ENCODE measurements around the gene HOXA11. TPM values are rescaled to one million over a fixed set of nuclear protein-coding genes. Genes with fewer than 3 reads are reported as not detected.

The HOXA11 gene
- total RNA-seq, 4 donors from 2014 or later, result 0.34 to 1.2 (median 0.95) TPM; not detected in 1

DNA sequence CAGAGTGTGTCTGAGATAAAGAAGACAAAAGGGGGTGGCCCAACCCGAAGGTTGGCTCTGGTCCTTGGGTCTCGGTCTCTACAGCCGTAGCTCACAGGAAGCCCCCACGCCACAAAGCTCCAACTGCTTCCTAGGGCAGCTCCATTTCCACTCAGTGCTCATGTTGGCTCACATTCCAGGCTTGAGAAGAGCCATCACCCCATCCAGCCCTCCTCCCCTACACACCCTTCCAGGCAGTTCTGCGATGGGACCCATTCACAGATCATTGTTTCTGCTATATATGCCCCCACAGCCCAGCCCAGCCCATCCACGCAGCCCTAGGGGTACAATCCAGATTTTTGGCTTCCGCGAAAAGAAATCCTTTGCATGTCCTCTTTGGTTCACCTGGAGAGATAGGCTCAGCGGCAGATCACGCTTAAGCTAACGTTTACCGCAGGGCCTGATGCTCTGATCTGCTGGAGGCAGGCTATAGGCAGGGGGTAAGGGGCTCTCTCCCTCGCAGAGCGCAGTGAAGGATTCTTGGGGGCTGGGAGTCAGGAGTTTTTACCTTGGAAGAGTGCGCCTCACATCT is 6.2 kb upstream of the HOXA11 start:
- no peak for TF ChIP-seq POLR2A (IDR thresholded peaks at IDR 0.05)
- no peak for TF ChIP-seq POLR2AphosphoS5 (IDR thresholded peaks at IDR 0.05)
- no peak for TF ChIP-seq CTCF (IDR thresholded peaks at IDR 0.05)
- no peak for TF ChIP-seq EP300 (IDR thresholded peaks at IDR 0.05)
- Histone ChIP-seq H3K27me3 (peaks cover 98% of the 10 kb centered on the region), H3K4me3 (no peak overlapping the region), H3K36me3 (no peaks in the 10 kb centered on the region), H3K9me3 (no peaks in the 10 kb centered on the region), H3K27ac (no peak overlapping the region), H3K4me1 (peaks cover 35% of the 10 kb centered on the region)
- peak; percentile 45 to 63 for DNase-seq (ENCODE audit: low spot score in 2 of 2)
- WGBS, result 88% methylated on average over 15 of the region's 15 CpGs

DNA sequence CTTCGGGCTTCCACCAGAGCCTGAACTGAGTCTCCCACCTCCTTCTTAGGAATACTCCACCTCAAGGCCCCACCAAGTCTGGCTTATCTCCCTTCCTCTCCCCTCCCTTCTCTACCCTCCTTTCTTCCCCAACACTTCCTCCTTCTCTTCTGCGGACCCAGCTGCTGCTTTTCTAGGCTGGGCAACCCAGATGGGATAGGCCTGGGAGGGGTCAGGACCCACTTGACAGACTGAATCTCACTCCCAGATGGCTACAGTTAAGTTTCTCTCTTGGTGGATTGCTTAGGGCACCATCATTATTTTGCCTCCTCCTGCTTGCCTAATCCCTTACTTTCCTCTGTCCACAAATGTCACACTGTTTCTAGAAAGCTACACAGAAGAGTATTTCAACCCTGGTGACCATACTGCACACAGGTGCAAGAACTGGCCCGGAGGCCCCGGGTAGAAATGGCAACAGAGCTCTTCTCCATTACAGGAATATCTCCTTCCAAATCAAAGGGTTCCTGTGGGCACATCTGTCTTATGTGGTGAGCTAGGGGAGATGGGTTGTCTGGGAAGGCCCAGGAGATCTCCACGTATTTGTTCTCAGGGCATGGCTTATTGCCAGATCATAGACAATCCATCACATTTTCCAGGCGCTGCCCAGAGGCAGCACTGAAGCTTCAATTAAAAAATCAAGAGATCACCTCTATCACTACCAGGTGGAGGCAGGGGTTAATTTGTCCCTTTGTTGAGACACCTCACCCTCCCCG is 5.1 kb upstream of the HOXA11 start:
- H3K36me3 ChIP-seq, result no peaks in the 10 kb centered on the region
- peak; percentile 21 to 29 for DNase-seq (ENCODE audit: low spot score in 2 of 2)
- H3K9me3 ChIP-seq, result no peaks in the 10 kb centered on the region
- H3K4me1 ChIP-seq, result peaks cover 45% of the 10 kb centered on the region
- H3K27ac ChIP-seq, result no peak overlapping the region
- H3K27me3 ChIP-seq, result peaks cover 98% of the 10 kb centered on the region
- TF ChIP-seq CTCF (IDR thresholded peaks at IDR 0.05), result no peak
- no peak for TF ChIP-seq EP300 (IDR thresholded peaks at IDR 0.05)
- no peak for TF ChIP-seq POLR2A (IDR thresholded peaks at IDR 0.05)
- TF ChIP-seq POLR2AphosphoS5 (IDR thresholded peaks at IDR 0.05), result no peak
- H3K4me3 ChIP-seq, result no peak overlapping the region
- 75% methylated on average over 7 of the region's 7 CpGs for WGBS

- Histone ChIP-seq H3K27ac (no peak overlapping the region), H3K4me3 (peak overlapping the region; percentile 25), H3K4me1 (peaks cover 53% of the 10 kb centered on the region), H3K9me3 (no peaks in the 10 kb centered on the region), H3K36me3 (no peaks in the 10 kb centered on the region), H3K27me3 (peaks cover 98% of the 10 kb centered on the region)
- WGBS, result 78% methylated on average over 4 of the region's 22 CpGs
- no peak for TF ChIP-seq CTCF (IDR thresholded peaks at IDR 0.05)
- TF ChIP-seq POLR2A (IDR thresholded peaks at IDR 0.05), result no peak
- no peak for TF ChIP-seq POLR2AphosphoS5 (IDR thresholded peaks at IDR 0.05)
- TF ChIP-seq EP300 (IDR thresholded peaks at IDR 0.05), result no peak
- peak; percentile 59 to 74 for DNase-seq (ENCODE audit: low spot score in 2 of 2)
These were observed 4.4 kb upstream of the HOXA11 start for GRCh38 chr7:27189295-27189996.

DNA sequence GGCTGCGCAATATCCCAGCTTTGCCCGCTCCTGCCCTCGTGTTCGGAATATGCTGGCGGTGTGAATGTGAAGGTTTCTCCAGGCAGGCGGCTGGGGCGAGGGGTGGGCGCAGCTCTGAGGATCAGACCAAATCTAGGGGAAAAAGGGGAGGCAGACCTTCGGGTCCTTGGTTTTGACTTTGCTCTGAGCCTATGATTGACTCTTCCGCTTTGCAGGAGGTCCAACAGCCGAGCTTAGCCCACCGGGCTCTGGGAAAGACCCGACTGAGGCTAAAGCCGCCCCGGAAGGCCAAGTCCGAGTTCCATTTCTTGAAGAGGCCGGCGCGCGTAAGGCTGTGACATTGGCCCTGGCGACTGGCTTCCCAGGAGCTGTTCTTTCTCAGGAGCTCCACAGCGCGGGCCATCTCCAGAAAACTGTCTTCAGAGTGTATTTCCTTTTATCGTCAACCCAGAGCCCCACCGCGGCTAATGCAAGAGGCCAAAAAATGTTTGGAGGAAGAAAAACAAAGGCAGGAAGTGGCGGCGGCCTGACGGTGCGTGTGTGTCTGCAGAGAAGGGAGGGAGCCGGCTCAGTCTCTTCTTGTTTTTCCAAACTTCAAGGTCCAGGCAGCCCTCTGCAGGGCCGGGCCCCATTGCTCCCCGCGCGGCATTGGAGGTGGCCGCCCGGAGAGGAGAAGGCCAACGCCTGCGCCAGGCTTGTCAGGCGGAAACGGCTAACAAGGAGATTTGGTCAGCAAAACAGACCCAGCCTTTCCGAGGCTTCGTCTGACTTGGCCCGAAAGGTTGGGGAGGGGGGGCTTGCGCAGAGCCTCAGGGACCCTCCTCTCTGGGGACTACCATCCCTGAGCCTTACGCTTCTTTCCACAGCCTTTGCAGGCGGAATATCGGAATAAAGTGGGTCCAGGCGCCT is 3.6 kb upstream of the HOXA11 start:
- H3K4me3 ChIP-seq, result peak overlapping the region; percentile 25
- H3K27me3 ChIP-seq, result peaks cover 98% of the 10 kb centered on the region
- 38% methylated on average over 46 of the region's 49 CpGs for WGBS
- no peaks in the 10 kb centered on the region for H3K9me3 ChIP-seq
- TF ChIP-seq POLR2AphosphoS5 (IDR thresholded peaks at IDR 0.05), result no peak
- TF ChIP-seq EP300 (IDR thresholded peaks at IDR 0.05), result no peak
- no peak for TF ChIP-seq CTCF (IDR thresholded peaks at IDR 0.05)
- TF ChIP-seq POLR2A (IDR thresholded peaks at IDR 0.05), result no peak
- H3K36me3 ChIP-seq, result no peaks in the 10 kb centered on the region
- H3K27ac ChIP-seq, result no peak overlapping the region
- peak in 1 of 2 donors; percentile 79 for DNase-seq (ENCODE audit: low spot score in 2 of 2)
- peaks cover 61% of the 10 kb centered on the region for H3K4me1 ChIP-seq
